DMS 273 treated with DMSO at 0.1 percent for 48 hours (cell line): ENCODE measurements around the gene AKAP6.

Source experiments
- DNase-seq: peaks from one replicate; lab custom pipeline; 2025; lab: John Stamatoyannopoulos, UW

Gene AKAP6

DNA sequence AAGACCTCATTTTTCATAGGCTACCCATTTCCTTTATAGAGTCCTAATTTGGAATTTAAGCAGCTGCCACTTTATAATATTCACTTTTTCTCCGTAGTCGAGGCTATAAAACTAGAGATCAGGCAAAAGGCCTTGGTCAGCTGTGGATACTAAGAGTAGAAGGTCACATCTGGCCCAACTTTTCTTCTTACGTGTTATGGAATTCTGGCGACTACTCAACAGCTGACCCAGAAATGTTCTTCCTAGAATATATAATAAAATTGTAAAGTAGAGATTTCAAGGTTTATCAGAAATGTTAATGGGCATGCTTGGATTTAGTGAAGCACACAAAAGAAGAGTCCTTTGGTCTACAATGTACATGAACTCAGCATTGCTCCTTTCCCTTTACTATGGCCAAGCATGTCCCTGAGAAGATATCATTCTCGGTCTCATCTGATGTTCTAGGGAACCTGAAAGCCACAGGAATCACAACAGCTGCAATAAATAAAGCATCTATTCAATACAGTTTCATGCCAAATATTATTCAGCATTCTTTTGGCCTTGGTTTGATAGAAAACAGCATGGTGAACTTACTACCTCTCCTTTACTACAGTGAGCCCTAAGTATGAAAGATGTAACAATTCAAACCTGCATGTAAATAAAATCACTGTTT is 348.2 kb downstream of the AKAP6 start:
- no peak for DNase-seq

DNA sequence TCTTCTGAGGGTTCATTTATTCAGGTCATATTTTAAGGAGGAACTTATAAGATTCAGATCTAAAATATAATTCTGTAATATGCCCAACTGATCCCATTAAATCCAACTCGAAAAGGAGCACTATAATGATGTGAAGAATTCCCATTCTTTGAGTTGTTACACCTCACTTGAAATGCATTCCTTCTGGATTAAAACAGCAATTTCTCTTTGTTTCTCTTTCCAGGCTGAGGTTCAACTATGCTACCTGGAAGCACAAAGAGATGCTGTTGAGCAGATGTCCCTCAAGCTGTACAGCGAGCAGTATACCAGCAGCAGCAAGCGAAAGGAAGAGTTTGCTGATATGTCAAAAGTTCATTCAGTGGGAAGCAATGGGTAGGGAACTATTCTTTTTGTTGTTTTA is 349.0 kb downstream of the AKAP6 start:
- DNase-seq = no peak

- DNase-seq = no peak
These were observed 351.0 kb downstream of the AKAP6 start for GRCh38 chr14:32679927-32680612.

GRCh38 chr14:32681598-32681997 is 352.5 kb downstream of the AKAP6 start:
- DNase-seq = no peak

- no peak for DNase-seq
These were observed 353.1 kb downstream of the AKAP6 start for GRCh38 chr14:32682214-32682613.

GRCh38 chr14:32683679-32684078 is 354.6 kb downstream of the AKAP6 start:
- no peak for DNase-seq

GRCh38 chr14:32688941-32689340 is 359.8 kb downstream of the AKAP6 start:
- no peak for DNase-seq

DNA sequence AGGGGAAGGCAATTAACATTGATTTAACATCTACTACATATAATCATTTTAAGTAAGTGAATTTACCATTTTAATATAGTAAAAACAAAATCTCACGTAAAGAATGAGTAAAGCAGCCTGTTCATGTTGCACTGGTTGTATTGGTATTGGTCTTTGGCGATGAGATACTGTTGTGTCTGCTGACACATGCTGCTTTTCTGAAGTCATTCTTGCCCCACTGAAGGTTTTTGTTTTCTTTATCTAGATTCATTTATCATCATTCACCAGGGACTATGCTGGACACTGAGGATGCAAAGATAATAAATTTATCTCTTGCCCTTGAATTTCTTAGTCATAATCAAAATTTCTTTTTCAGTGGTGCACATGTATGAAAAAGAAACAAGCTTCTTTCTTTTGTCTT is 363.3 kb downstream of the AKAP6 start:
- DNase-seq = no peak

GRCh38 chr14:32693114-32693513 is 364.0 kb downstream of the AKAP6 start:
- DNase-seq = no peak

GRCh38 chr14:32694795-32695449 is 365.8 kb downstream of the AKAP6 start:
- DNase-seq = no peak

GRCh38 chr14:32696325-32697091 is 367.4 kb downstream of the AKAP6 start:
- DNase-seq = no peak

DNA sequence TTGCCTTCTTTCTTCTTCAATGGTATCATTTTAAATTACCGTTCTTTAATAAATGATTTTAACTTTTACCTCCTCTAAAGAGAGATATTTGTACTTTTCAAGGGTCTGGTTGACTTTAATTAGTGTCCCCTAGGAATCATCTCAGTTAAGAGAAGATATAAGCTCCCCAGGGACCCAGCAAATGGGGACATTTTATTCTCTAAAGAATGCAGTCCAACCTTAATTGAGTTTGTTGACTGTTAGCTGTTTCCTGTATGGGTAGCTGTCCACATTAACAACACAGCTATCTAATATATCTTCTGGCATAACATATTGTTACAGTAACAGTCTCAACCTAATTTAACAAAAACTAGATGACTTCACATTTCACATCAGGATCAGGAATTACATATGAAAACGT is 368.0 kb downstream of the AKAP6 start:
- DNase-seq = no peak

DNA sequence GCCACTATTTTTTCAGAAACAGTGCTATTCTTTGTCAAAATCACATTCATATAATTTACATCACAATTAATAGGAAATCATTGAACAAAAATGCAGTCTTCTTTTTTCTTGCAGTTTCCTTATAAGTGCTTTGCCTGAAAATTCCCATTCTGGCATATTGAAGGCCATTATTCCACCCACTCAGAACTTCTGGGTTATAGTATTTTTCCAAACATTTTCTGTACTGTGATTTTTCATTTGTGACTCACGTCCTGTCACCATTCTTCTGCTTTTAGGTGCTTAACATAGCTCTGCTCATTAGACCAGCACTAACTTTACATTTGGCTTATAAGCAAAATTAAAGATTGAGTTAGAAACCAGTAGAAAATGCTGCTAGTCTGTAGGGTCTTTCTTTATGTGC is 368.6 kb downstream of the AKAP6 start:
- DNase-seq = no peak

DNA sequence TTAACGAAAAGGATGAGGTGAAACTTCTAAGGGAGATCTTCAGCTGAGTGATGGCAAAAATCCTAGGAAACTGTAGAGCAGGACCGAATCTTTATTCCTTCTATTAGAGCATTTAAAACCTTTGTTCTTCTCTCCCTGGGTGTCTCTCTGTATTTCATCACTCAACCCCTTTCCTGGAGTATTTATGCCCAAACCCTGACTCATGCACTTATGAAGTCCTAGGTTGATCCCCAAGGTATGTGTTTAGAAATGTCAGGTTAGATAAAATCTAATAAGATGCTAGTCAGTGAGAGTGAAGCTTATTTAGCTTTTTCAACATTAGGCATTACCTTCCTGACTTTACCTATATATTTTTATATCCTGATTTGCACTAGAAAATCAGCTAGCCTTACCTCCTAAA is 369.7 kb downstream of the AKAP6 start:
- DNase-seq = no peak

GRCh38 chr14:32701475-32701874 is 372.4 kb downstream of the AKAP6 start:
- DNase-seq = no peak

DNA sequence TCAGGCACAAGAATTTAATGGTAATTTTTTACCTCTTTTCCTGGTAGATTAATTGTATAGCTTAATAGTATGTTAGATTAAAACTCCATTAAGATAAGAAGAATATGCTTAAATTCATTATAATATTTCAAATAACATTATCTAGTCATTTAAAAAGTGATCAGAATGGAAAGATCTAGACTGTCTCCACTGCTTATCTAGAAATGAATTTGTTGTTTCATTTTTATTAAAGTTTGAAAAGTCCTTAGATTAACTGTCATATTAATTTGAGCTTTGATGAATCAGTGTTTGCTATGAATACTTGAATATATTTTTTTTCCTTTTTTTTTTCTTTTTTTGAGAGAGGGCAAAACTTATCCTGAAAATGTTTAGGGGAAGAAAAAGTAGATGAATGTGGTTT is 373.0 kb downstream of the AKAP6 start:
- no peak for DNase-seq

DNA sequence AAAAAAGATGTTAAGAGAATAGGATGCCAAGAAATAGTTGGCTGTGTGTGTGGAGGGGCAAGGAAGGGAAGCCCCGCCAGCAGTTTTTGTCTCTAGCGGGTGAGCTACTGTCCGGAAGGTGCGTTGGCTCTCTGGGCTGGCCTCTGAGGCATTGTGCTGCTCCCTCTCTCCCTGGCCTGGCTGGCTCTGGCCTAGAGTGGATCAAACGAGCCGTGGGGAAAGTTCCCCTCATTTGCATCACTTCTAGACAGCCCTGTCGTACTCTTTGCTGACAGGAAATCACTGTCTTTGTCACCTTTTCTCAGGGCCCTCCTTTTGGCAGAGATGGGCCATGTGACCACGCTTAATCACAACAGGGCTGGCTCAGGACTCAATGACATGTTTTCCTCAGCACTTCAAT is 373.5 kb downstream of the AKAP6 start:
- DNase-seq = no peak

GRCh38 chr14:32703183-32703621 is 374.1 kb downstream of the AKAP6 start:
- DNase-seq = no peak

DNA sequence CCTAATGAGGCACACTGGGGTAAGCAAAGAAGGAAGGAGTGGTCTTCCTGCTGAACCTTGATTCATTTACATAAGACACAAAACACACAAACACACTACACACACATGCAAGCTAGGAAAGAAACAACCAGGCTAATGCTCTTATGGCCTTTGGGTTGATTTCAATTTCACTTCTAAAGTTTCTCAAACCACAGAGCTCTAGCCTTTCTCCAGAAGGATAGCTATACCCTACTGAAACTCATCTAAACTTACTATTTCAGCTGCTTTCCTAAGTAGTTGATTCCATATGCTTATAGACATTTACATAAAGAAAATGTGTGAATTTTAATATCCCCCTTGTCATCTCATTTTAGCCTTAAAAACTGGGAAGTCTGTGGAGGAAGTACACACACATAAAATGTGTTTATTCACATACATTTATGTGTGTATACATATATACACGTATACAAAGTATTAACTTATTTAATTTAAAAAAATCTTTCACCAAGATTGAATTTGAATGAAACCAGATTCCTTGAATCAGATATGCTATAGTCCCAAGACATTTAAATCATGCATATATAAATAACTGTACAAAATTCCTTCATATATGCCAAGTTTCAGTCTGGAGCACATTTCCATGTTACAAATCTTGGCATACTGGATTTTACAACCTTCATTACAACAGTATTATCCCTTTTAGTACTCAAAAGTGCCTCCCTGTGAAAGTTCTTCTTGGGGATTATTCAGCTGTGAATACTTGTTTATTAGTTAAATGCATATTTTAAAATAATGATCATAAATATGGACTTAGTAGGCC is 377.8 kb downstream of the AKAP6 start:
- no peak for DNase-seq

- no peak for DNase-seq
These were observed 378.8 kb downstream of the AKAP6 start for GRCh38 chr14:32707742-32708500.

DNA sequence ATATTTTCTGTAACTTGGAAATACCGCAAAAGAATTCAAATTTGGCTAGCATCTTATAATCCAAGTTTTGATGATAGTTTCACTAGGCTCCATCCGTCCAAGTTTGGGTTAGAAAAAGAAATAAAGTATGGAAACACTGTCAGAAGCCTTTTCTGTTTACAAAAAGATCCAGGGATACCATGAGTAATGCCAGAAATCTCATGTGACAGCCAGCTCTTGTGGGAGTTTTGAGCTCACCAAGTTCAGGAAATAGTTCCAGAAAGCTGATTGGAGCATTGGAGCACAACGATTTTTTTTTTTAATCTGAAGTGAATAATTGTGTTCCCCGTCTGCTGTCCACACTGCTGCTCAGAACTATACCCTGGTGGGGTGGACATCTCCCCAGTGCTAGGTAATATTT is 379.9 kb downstream of the AKAP6 start:
- no peak for DNase-seq
